A673 (cell line): ENCODE results near the gene ANTKMT. TPM values are rescaled to one million over a fixed set of nuclear protein-coding genes. Genes with fewer than 3 reads are reported as not detected.

ENCODE experiments used
- BruUV-seq: library from RNA; stranded (reverse); fragments of 400-500 nt; replicated peaks from 2 replicates; lab custom pipeline; 2021; lab: Mats Ljungman, UMichigan
- CTCF ChIA-PET: fragments of 300-600 bp; sonication (Branson Sonifier 250); formaldehyde crosslinking; loops from one replicate; lab custom pipeline; 2022; ENCODE audit warnings: antibody characterized with exemption; lab: Charles Lee
- POLR2A ChIA-PET: fragments of 300-600 bp; sonication (Branson Sonifier 250); formaldehyde crosslinking; loops from one replicate; lab custom pipeline; 2022; ENCODE audit warnings: antibody characterized with exemption; ENCODE audit not compliant: low non-redundant PET; lab: Charles Lee
- DNase-seq: peaks from one replicate; pipeline ENCODE4 v3.0.0-alpha.2; 2015; ENCODE audit warnings: low spot score
- H3K27ac ChIP-seq: fragments of 200-600 bp; sonication (generic); 2 replicates; pipeline ENCODE4 v1.5.1; 2016; ENCODE audit warnings: mixed run types, low read depth, mild to moderate bottlenecking, mixed read lengths, antibody characterized with exemption, low read length; ENCODE audit not compliant: poor library complexity, severe bottlenecking
- H3K27me3 ChIP-seq: fragments of 200-600 bp; sonication (generic); replicated peaks from 2 replicates; pipeline ENCODE4 v1.6.1; 2017; ENCODE audit warnings: mixed run types, low read depth, mild to moderate bottlenecking, mixed read lengths, antibody characterized with exemption, low read length; ENCODE audit not compliant: insufficient read depth, poor library complexity
- H3K36me3 ChIP-seq: fragments of 200-600 bp; sonication (generic); 2 replicates; pipeline ENCODE4 v1.6.1; 2016; ENCODE audit warnings: mixed run types, mild to moderate bottlenecking, mixed read lengths, antibody characterized with exemption, low read length; ENCODE audit not compliant: insufficient read depth, poor library complexity, severe bottlenecking
- H3K4me1 ChIP-seq: fragments of 200-600 bp; sonication (generic); 2 replicates; pipeline ENCODE4 v1.6.1; 2017; ENCODE audit warnings: mixed run types, mild to moderate bottlenecking, mixed read lengths, antibody characterized with exemption, low read length; ENCODE audit not compliant: insufficient read depth, poor library complexity, severe bottlenecking
- H3K4me3 ChIP-seq: fragments of 200-600 bp; sonication (generic); 2 replicates; pipeline ENCODE4 v1.5.1; 2016; ENCODE audit warnings: low read depth, mixed run types, mild to moderate bottlenecking, mixed read lengths, low read length; ENCODE audit not compliant: poor library complexity, severe bottlenecking
- H3K9me3 ChIP-seq: fragments of 200-600 bp; sonication (generic); 2 replicates; pipeline ENCODE4 v1.6.1; 2016; ENCODE audit warnings: mixed run types, low read depth, mild to moderate bottlenecking, mixed read lengths, antibody characterized with exemption, low read length; ENCODE audit not compliant: poor library complexity, severe bottlenecking
- CTCF ChIP-seq: fragments of 300-800, 200-600 bp; sonication (generic); conservative IDR thresholded peaks from 2 replicates; pipeline ENCODE4 v1.5.1; 2017; ENCODE audit warnings: low read depth, mild to moderate bottlenecking, antibody characterized with exemption, low read length, moderate library complexity, mixed read lengths
- EZH2 ChIP-seq: fragments of 200-600 bp; sonication (generic); IDR thresholded peaks from 2 replicates; pipeline ENCODE4 v1.6.1; 2017; ENCODE audit warnings: borderline replicate concordance, low read depth, mild to moderate bottlenecking, mixed read lengths, antibody characterized with exemption, low read length; ENCODE audit not compliant: poor library complexity, severe bottlenecking
- intact Hi-C: fragments of 100-400 bp; cut with micrococcal nuclease; formaldehyde crosslinking; loops from one replicate; pipeline ENCODE4 v1.10.0; 2022; ENCODE audit not compliant: unreplicated experiment
- total RNA-seq: library from RNA; stranded (reverse); gene quantifications from 2 replicates; pipeline ENCODE4 v1.2.3, GENCODE V29; 2021

ANTKMT gene
- total RNA-seq, 1 experiment from 2014 or later = 21.2 TPM

GRCh38 chr16:694863-695354 is 26.0 kb upstream of the ANTKMT start:
- TF ChIP-seq EZH2 (no peak), CTCF (no peak)
- DNase-seq = no peak
- H3K4me3 ChIP-seq = peak overlapping the region; percentile 35
- intact Hi-C loops = no loop called here
- POLR2A ChIA-PET = no interaction called here
- peaks cover 14% of the 10 kb centered on the region for H3K4me1 ChIP-seq
- no peak overlapping the region for H3K27ac ChIP-seq
- BruUV-seq = no TSS peak
- CTCF ChIA-PET = no interaction called here
- H3K36me3 ChIP-seq = no peaks in the 10 kb centered on the region
- H3K9me3 ChIP-seq = no peaks in the 10 kb centered on the region
- H3K27me3 ChIP-seq = peaks cover 50% of the 10 kb centered on the region

- H3K9me3 ChIP-seq = no peaks in the 10 kb centered on the region
- intact Hi-C loops = no loop called here
- BruUV-seq = no TSS peak
- CTCF ChIA-PET = interaction anchor here (0.7 kb wide), 1 partner anchor 29 kb away, joined by 3 read pairs; no protein-coding TSS in a partner anchor
- TF ChIP-seq CTCF (no peak), EZH2 (no peak)
- peak; percentile 37 for DNase-seq
- H3K4me1 ChIP-seq = peaks cover 14% of the 10 kb centered on the region
- H3K4me3 ChIP-seq = peak overlapping the region; percentile 38
- POLR2A ChIA-PET = interaction anchor here (0.6 kb wide), 1 partner anchor 14 kb away, joined by 3 read pairs; no protein-coding TSS in a partner anchor
- no peaks in the 10 kb centered on the region for H3K36me3 ChIP-seq
- H3K27ac ChIP-seq = no peak overlapping the region
- H3K27me3 ChIP-seq = peaks cover 56% of the 10 kb centered on the region
Observed at GRCh38 chr16:695355-696089, 25.4 kb upstream of the ANTKMT start.

GRCh38 chr16:698911-699671 is 21.9 kb upstream of the ANTKMT start:
- H3K4me3 ChIP-seq = no peak overlapping the region
- H3K36me3 ChIP-seq = no peaks in the 10 kb centered on the region
- BruUV-seq = no TSS peak
- TF ChIP-seq CTCF = no peak
- no peak for TF ChIP-seq EZH2
- peaks cover 74% of the 10 kb centered on the region for H3K27me3 ChIP-seq
- H3K9me3 ChIP-seq = no peaks in the 10 kb centered on the region
- H3K4me1 ChIP-seq = peaks cover 12% of the 10 kb centered on the region
- ChIA-PET CTCF (no interaction called here), POLR2A (no interaction called here)
- no peak for DNase-seq
- no peak overlapping the region for H3K27ac ChIP-seq
- intact Hi-C loops = no loop called here
